Breast epithelium (tissue), 4 donors: Measurements from ENCODE around the gene NXF3. TPM values are rescaled to one million over a fixed set of nuclear protein-coding genes. Genes with fewer than 3 reads are reported as not detected.
"Not testable (repeated sequence)": the region's sequence is repeated elsewhere in the genome, so short reads cannot be mapped to it uniquely, and the experiment has no call there.

ENCODE experiments used
- DNase-seq, 2 donors: peaks; one replicate each; pipeline ENCODE4 v3.0.0-alpha.2; 2019; ENCODE audit warnings: low spot score in 2 of 2
- H3K27ac ChIP-seq, 2 donors: fragments of 200-600 bp; sonication (generic) in 1 of 2; one replicate each; pipeline ENCODE4 v1.5.1; 2016 to 2019; ENCODE audit warnings: mild to moderate bottlenecking in 1 of 2
- H3K27me3 ChIP-seq, 2 donors: fragments of 200-600 bp; sonication (generic) in 1 of 2; one replicate each; pipeline versions ENCODE4 v1.5.1 to v1.6.0; 2017 to 2019; ENCODE audit warnings: control low read depth in 1 of 2, mild to moderate bottlenecking in 1 of 2
- H3K36me3 ChIP-seq: fragments of 200-600 bp; one replicate; pipeline ENCODE4 v1.5.1; 2019
- H3K4me1 ChIP-seq, 2 donors: fragments of 200-600 bp; sonication (generic); one replicate each; pipeline ENCODE4 v1.5.1; 2016 to 2019; ENCODE audit warnings: control low read depth in 1 of 2
- H3K4me3 ChIP-seq, 3 donors: fragments of 200-600 bp; sonication (generic); 1 replicate in 2 of 3; 2 replicates in 1 of 3; pipeline ENCODE4 v1.5.1; 2016 to 2019; ENCODE audit warnings: mild to moderate bottlenecking in 3 of 3, moderate library complexity in 2 of 3
- H3K9me3 ChIP-seq, 2 donors: fragments of 200-600 bp; sonication (generic) in 1 of 2; one replicate each; pipeline ENCODE4 v1.5.1; 2016 to 2019; ENCODE audit warnings: control low read depth in 1 of 2
- POLR2A ChIP-seq: fragments of 450-650 bp; IDR thresholded peaks from one replicate; pipeline ENCODE4 v1.6.1; 2016; ENCODE audit warnings: antibody characterized with exemption, mild to moderate bottlenecking, moderate library complexity
- POLR2AphosphoS5 ChIP-seq, 3 donors: sonication (generic); formaldehyde crosslinking; IDR thresholded peaks; one replicate each; pipeline ENCODE4 v1.6.1; 2017; ENCODE audit warnings: antibody characterized with exemption in 3 of 3
- intact Hi-C: fragments of 100-400 bp; cut with DNase I; formaldehyde crosslinking; loops from one replicate; pipeline ENCODE4 v1.15.1; 2023; ENCODE audit warnings: low total_unique reads
- total RNA-seq, 3 donors: library from RNA; depleted of rRNA; stranded (reverse); fragments of >200 nt; gene quantifications; one replicate each; pipeline ENCODE4 v1.1.0, GENCODE V29; 2016
- TF ChIP-seq, protein P1 (sequence below), 3 donors: fragments of 450-650 bp; IDR thresholded peaks; one replicate each; pipeline ENCODE4 v1.5.1; 2016 to 2017; ENCODE audit warnings: antibody characterized with exemption in 3 of 3, mild to moderate bottlenecking in 3 of 3, moderate library complexity in 3 of 3

NXF3 gene
- total RNA-seq, 3 donors from 2014 or later: 3.5 TPM; not detected in 2

DNA sequence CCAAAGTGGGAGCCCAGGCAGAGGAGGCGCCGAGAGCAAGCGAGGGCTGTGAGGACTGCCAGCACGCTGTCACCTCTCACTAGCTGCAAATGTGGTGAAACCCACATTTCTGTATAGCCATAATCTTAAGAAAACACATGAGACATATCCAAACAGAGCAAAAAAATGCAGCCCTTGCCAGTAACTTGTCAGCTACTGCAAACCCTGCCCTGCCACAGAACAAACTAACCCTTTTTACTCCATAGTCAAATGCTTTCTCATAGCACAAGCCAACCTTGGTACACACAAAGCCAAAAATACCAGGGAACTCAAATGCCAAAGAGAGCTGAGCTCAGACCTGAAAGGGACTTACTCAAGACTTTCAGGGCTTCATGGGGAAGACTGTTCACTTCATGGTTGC lies 14.9 kb upstream of the NXF3 start:
- Histone ChIP-seq H3K36me3 (no peaks in the 10 kb centered on the region), H3K4me1 (no peaks in the 10 kb centered on the region), H3K9me3 (peaks cover 18 to 31% of the 10 kb centered on the region in 2 donors), H3K27me3 (peaks cover 0 to 5% of the 10 kb centered on the region in 2 donors), H3K4me3 (no peak overlapping the region), H3K27ac (no peak overlapping the region)
- no peak for DNase-seq
- TF ChIP-seq POLR2A: no peak
- no peak for TF ChIP-seq POLR2AphosphoS5 (IDR thresholded peaks at IDR 0.05)
- TF ChIP-seq, protein P1, sequence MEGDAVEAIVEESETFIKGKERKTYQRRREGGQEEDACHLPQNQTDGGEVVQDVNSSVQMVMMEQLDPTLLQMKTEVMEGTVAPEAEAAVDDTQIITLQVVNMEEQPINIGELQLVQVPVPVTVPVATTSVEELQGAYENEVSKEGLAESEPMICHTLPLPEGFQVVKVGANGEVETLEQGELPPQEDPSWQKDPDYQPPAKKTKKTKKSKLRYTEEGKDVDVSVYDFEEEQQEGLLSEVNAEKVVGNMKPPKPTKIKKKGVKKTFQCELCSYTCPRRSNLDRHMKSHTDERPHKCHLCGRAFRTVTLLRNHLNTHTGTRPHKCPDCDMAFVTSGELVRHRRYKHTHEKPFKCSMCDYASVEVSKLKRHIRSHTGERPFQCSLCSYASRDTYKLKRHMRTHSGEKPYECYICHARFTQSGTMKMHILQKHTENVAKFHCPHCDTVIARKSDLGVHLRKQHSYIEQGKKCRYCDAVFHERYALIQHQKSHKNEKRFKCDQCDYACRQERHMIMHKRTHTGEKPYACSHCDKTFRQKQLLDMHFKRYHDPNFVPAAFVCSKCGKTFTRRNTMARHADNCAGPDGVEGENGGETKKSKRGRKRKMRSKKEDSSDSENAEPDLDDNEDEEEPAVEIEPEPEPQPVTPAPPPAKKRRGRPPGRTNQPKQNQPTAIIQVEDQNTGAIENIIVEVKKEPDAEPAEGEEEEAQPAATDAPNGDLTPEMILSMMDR (IDR thresholded peaks at IDR 0.05): no peak
- intact Hi-C loops: no loop called here

DNA sequence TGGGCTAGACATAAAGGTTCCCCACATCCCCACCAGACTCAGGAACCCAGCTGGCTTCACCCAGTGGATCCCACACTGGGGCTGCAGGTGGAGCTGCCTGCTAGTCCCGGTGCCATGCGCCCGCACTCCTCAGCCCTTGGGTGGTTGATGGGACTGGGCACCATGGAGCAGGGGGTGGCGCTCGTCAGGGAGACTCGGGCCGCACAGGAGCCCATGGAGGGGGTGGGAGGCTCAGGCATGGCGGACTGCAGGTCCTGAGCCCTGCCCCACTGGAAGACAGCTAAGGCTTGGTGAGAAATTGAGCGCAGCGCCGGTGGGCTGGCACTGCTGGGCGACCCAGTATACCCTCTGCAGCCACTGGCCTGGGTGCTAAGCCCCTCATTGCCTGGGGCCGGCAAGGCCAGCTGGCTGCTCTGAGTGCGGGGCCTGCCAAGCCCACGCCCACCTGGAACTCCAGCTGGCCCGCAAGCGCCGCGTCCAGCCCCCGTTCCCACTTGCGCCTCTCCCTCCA lies 14.3 kb upstream of the NXF3 start:
- H3K27me3 ChIP-seq, H3K4me1 ChIP-seq, DNase-seq, H3K4me3 ChIP-seq, H3K27ac ChIP-seq, intact Hi-C loops, H3K36me3 ChIP-seq: not testable (repeated sequence)
- H3K9me3 ChIP-seq: peaks cover 18 to 31% of the 10 kb centered on the region in 2 donors

DNA sequence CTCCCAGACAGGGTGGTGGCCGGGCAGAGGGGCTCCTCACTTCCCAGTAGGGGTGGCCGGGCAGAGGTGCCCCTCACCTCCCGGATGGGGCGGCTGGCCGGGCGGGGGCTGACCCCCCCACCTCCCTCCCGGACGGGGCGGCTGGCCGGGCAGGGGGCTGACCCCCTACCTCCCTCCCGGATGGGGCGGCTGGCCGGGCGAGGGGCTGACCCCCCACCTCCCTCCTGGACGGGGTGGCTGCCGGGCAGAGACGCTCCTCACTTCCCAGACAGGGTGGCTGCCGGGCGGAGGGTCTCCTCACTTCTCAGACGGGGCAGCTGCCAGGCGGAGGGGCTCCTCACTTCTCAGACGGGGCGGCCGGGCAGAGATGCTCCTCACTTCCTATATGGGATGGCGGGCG lies 11.4 kb upstream of the NXF3 start:
- H3K27ac ChIP-seq, DNase-seq, H3K4me3 ChIP-seq, H3K4me1 ChIP-seq, intact Hi-C loops, H3K36me3 ChIP-seq, H3K27me3 ChIP-seq: not testable (repeated sequence)
- H3K9me3 ChIP-seq: peaks cover 11 to 14% of the 10 kb centered on the region in 2 donors

DNA sequence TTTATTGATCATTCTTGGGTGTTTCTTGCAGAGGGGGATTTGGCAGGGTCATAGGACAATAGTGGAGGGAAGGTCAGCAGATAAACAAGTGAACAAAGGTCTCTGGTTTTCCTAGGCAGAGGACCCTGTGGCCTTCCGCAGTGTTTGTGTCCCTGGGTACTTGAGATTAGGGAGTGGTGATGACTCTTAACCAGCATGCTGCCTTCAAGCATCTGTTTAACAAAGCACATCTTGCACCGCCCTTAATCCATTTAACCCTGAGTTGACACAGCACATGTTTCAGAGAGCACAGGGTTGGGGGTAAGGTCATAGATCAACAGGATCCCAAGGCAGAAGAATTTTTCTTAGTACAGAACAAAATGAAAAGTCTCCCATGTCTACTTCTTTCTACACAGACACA lies 10.9 kb upstream of the NXF3 start:
- H3K27ac ChIP-seq, H3K36me3 ChIP-seq, H3K9me3 ChIP-seq, H3K4me1 ChIP-seq, H3K27me3 ChIP-seq, H3K4me3 ChIP-seq, intact Hi-C loops, DNase-seq: not testable (repeated sequence)

DNA sequence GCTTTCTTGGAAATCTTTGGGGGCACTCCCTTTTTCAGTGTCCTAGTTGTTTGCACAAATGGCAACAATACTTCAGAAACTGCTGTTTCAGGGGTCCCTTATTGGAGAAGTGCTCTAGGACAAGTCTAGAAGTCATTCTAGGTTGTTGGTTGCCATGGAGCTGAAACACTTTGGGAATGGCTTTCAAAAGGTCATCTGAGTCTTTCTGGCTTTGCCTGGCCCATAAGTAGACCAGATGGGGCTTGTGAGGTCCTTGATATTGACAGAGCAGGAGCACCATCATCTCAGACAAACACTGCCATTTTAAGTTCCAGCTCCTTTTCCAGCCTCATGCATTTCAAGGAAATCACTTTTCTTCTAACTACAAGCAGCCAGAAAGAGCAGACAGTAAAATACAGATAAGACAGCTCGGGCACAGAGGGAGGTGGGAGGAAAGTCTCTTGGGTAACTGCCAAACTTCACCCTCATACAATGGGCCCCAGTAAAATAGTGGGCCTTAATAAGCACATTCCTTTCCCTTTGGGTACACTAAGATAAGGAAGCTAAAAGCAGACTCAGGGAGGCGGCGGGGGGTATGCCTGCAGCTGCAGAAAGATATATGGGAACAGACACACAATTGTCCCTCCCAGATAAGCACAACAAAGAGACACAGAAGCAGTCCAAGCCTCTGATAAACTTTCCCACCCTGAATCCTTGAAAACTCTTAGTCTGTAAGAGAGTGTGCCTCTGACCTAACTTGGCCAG lies 8.5 kb upstream of the NXF3 start:
- intact Hi-C loops: no loop called here
- TF ChIP-seq, protein P1 (IDR thresholded peaks at IDR 0.05): no peak
- TF ChIP-seq POLR2A: no peak
- TF ChIP-seq POLR2AphosphoS5 (IDR thresholded peaks at IDR 0.05): no peak

DNA sequence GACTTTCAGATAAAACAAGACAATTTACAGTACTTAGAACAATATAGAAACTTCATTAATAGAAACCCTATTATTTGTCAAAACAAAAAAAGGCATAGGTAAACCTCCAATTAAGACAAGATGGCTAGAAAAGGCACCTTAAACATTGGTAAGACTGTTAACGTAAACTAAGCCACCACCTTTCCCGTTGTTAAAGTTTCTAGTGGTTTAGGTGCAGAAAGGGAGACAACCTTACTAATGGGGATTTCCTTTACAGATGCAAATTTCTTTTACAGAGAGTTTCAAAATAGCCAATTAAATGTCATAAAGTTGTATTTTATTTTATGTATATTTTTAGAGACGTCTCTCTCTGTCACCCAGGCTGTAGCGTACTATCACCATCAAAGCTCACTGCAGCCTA lies 7.5 kb upstream of the NXF3 start:
- H3K4me1 ChIP-seq: no peaks in the 10 kb centered on the region
- no peak overlapping the region for H3K27ac ChIP-seq
- H3K9me3 ChIP-seq: no peaks in the 10 kb centered on the region
- H3K27me3 ChIP-seq: peaks cover 0 to 18% of the 10 kb centered on the region in 2 donors
- no peak for DNase-seq
- H3K36me3 ChIP-seq: no peaks in the 10 kb centered on the region
- intact Hi-C loops: no loop called here
- no peak overlapping the region for H3K4me3 ChIP-seq
- TF ChIP-seq POLR2AphosphoS5 (IDR thresholded peaks at IDR 0.05) (no peak), POLR2A (no peak)
- TF ChIP-seq, protein P1 (IDR thresholded peaks at IDR 0.05): no peak

More for the DNA sequence above, 8.5 kb upstream of the NXF3 start:
- Histone ChIP-seq H3K27me3 (peaks cover 0 to 18% of the 10 kb centered on the region in 2 donors), H3K9me3 (no peaks in the 10 kb centered on the region), H3K36me3 (no peaks in the 10 kb centered on the region), H3K4me1 (no peaks in the 10 kb centered on the region), H3K4me3 (no peak overlapping the region), H3K27ac (no peak overlapping the region)
- DNase-seq: no peak
